ENCODE results near the gene PRKAR1B.

Gene PRKAR1B

GRCh38 chr7:499853-500485 is 227.1 kb downstream of the PRKAR1B start:
- ChIA-PET POLR2A (no interaction called here), CTCF (no interaction called here)
- H3K4me3 ChIP-seq (ENCODE audit: low read depth, low read length), result no peak overlapping the region
- H3K4me1 ChIP-seq (ENCODE audit: control insufficient read depth, insufficient read depth, low read length), result no peaks in the 10 kb centered on the region
- H3K27ac ChIP-seq (ENCODE audit: extremely low read depth, low read depth, low read length), result no peak overlapping the region
- peaks cover 0 to 39% of the 10 kb centered on the region in 2 experiments; a peak in 1 of 3 replicates for H3K36me3 ChIP-seq (ENCODE audit: control insufficient read depth in 2 of 2, insufficient read depth in 1 of 2, low read length in 2 of 2)
- TF ChIP-seq ZNF223 (tag by site-specific recombination; IDR thresholded peaks at IDR 0.05), result no peak
- no peak for TF ChIP-seq OSR2 (tag by site-specific recombination; IDR thresholded peaks at IDR 0.05)
- TF ChIP-seq HOXD13 (CRISPR knock-in tag; IDR thresholded peaks at IDR 0.05; ENCODE audit: borderline replicate concordance), result no peak
- TF ChIP-seq FEZF1 (tag by site-specific recombination; IDR thresholded peaks at IDR 0.05), result no peak
- TF ChIP-seq ZNF426 (tag by site-specific recombination; IDR thresholded peaks at IDR 0.05), result no peak
- no peak for TF ChIP-seq ZNF148 (tag by site-specific recombination; IDR thresholded peaks at IDR 0.05; ENCODE audit: borderline replicate concordance)
- no peak for TF ChIP-seq YY1 (tag by site-specific recombination; IDR thresholded peaks at IDR 0.05)
- no peak for TF ChIP-seq HIC1 (tag by site-specific recombination; IDR thresholded peaks at IDR 0.05)
- no peak for TF ChIP-seq ZSCAN18 (tag by site-specific recombination; IDR thresholded peaks at IDR 0.05)
- no peak for TF ChIP-seq SETDB1 (IDR thresholded peaks at IDR 0.05; ENCODE audit: insufficient read length, low read length)
- no peak for TF ChIP-seq ZNF791 (tag by site-specific recombination; IDR thresholded peaks at IDR 0.05)
- TF ChIP-seq ZFHX2 (tag by site-specific recombination; conservative IDR thresholded peaks at IDR 0.05), result no peak
- no peak for TF ChIP-seq HOXA7 (CRISPR knock-in tag; IDR thresholded peaks at IDR 0.05; ENCODE audit: borderline replicate concordance)
- TF ChIP-seq TSHZ1 (tag by site-specific recombination; IDR thresholded peaks at IDR 0.05; ENCODE audit: borderline replicate concordance), result no peak
- TF ChIP-seq ZNF404 (tag by site-specific recombination; IDR thresholded peaks at IDR 0.05), result no peak
- TF ChIP-seq ZIC2 (tag by site-specific recombination; IDR thresholded peaks at IDR 0.05), result no peak
- no peak for TF ChIP-seq PRDM10 (tag by site-specific recombination; IDR thresholded peaks at IDR 0.05)
- TF ChIP-seq ZNF701 (tag by site-specific recombination; IDR thresholded peaks at IDR 0.05), result no peak
- TF ChIP-seq ZNF311 (tag by site-specific recombination; IDR thresholded peaks at IDR 0.05; ENCODE audit: borderline replicate concordance), result no peak
- no peak for TF ChIP-seq ZNF133 (tag by site-specific recombination; IDR thresholded peaks at IDR 0.05)
- H3K9me3 ChIP-seq (ENCODE audit: control insufficient read depth, insufficient read depth, low read depth, low read length), result no peaks in the 10 kb centered on the region
